Mesenchymal stem cell (in vitro differentiated cells and primary cell): ENCODE measurements around the gene MMS19.
"Not testable (repeated sequence)": the region's sequence is repeated elsewhere in the genome, so short reads cannot be mapped to it uniquely, and the experiment has no call there.

Experiments used
- DNase-seq: peaks from one replicate; pipeline ENCODE4 v3.0.0-alpha.2; 2013
- H2AFZ ChIP-seq: one replicate; pipeline ENCODE4 v1.6.1; 2013; ENCODE audit warnings: low read depth, mild to moderate bottlenecking, control low read depth, inconsistent platforms, low read length, moderate library complexity
- H2AK5ac ChIP-seq: 2 replicates; pipeline ENCODE4 v1.6.1; 2013; ENCODE audit warnings: low read length, moderate library complexity, mild to moderate bottlenecking, inconsistent platforms; ENCODE audit not compliant: severe bottlenecking
- H2BK120ac ChIP-seq: one replicate; pipeline ENCODE4 v1.6.1; 2013; ENCODE audit warnings: low read depth, mild to moderate bottlenecking, inconsistent platforms, low read length, moderate library complexity
- H2BK12ac ChIP-seq, 2 experiments: one replicate each; pipeline ENCODE4 v1.6.1; 2013; ENCODE audit warnings: inconsistent platforms in 2 of 2, low read length in 2 of 2, mild to moderate bottlenecking in 2 of 2, moderate library complexity in 2 of 2, control low read depth in 1 of 2
- H2BK15ac ChIP-seq: one replicate; pipeline ENCODE4 v1.6.1; 2013; ENCODE audit warnings: mild to moderate bottlenecking, low read depth, inconsistent platforms; ENCODE audit not compliant: poor library complexity, severe bottlenecking
- H2BK5ac ChIP-seq: 2 replicates; pipeline ENCODE4 v1.6.1; 2013; ENCODE audit warnings: low read depth, mild to moderate bottlenecking, low read length, control low read depth, inconsistent platforms; ENCODE audit not compliant: poor library complexity, severe bottlenecking
- H3K14ac ChIP-seq, 2 experiments: one replicate each; pipeline ENCODE4 v1.6.1; 2013; ENCODE audit warnings: inconsistent platforms in 2 of 2, low read length in 2 of 2, control low read depth in 1 of 2, mild to moderate bottlenecking in 1 of 2, moderate library complexity in 1 of 2
- H3K18ac ChIP-seq, 2 experiments: one replicate each; pipeline ENCODE4 v1.6.1; 2013; ENCODE audit warnings: inconsistent platforms in 2 of 2, low read length in 2 of 2, control low read depth in 1 of 2, low read depth in 1 of 2, mild to moderate bottlenecking in 1 of 2
- H3K23ac ChIP-seq, 2 experiments: one replicate each; pipeline ENCODE4 v1.6.1; 2013; ENCODE audit warnings: inconsistent platforms in 2 of 2, low read length in 2 of 2, mild to moderate bottlenecking in 2 of 2, moderate library complexity in 2 of 2, control low read depth in 1 of 2
- H3K27ac ChIP-seq: 2 replicates; pipeline ENCODE4 v1.5.1; 2013; ENCODE audit warnings: mild to moderate bottlenecking, moderate library complexity, low read length, control low read depth, inconsistent platforms; ENCODE audit not compliant: poor library complexity, severe bottlenecking
- H3K27me3 ChIP-seq, 2 experiments: 2 replicates each; pipeline versions ENCODE4 v1.6.1 to v1.7.0; 2013; ENCODE audit warnings: low read length in 2 of 2, mild to moderate bottlenecking in 2 of 2, moderate library complexity in 2 of 2, control low read depth in 1 of 2, inconsistent platforms in 1 of 2; ENCODE audit not compliant: control insufficient read depth in 1 of 2, insufficient read depth in 1 of 2
- H3K36me3 ChIP-seq, 2 experiments: 2 replicates each; pipeline versions ENCODE4 v1.6.1 to v1.7.0; 2013; ENCODE audit warnings: low read length in 2 of 2, control low read depth in 1 of 2, inconsistent platforms in 1 of 2, low read depth in 1 of 2, mild to moderate bottlenecking in 1 of 2; ENCODE audit not compliant: insufficient read depth in 2 of 2, control insufficient read depth in 1 of 2
- H3K4ac ChIP-seq, 2 experiments: one replicate each; pipeline ENCODE4 v1.6.1; 2013; ENCODE audit warnings: inconsistent platforms in 2 of 2, low read length in 2 of 2, mild to moderate bottlenecking in 2 of 2, moderate library complexity in 2 of 2, control low read depth in 1 of 2, low read depth in 1 of 2
- H3K4me1 ChIP-seq: 2 replicates; pipeline ENCODE4 v1.6.1; 2013; ENCODE audit warnings: low read depth, low read length, control low read depth; ENCODE audit not compliant: control insufficient read depth, insufficient read depth
- H3K4me2 ChIP-seq: 2 replicates; pipeline ENCODE4 v1.6.1; 2013; ENCODE audit warnings: low read length, mild to moderate bottlenecking, inconsistent platforms; ENCODE audit not compliant: poor library complexity, severe bottlenecking
- H3K4me3 ChIP-seq, 2 experiments: 2 replicates each; pipeline versions ENCODE4 v1.5.1 to v1.7.0; 2013; ENCODE audit warnings: low read length in 2 of 2, mild to moderate bottlenecking in 2 of 2, control low read depth in 1 of 2, low read depth in 1 of 2; ENCODE audit not compliant: insufficient read depth in 1 of 2
- H3K79me1 ChIP-seq: replicated peaks from 2 replicates; pipeline ENCODE4 v1.6.1; 2013; ENCODE audit warnings: mild to moderate bottlenecking, control low read depth, low read length, inconsistent platforms; ENCODE audit not compliant: poor library complexity, severe bottlenecking
- H3K9ac ChIP-seq: 2 replicates; pipeline ENCODE4 v1.7.0; 2013; ENCODE audit warnings: mild to moderate bottlenecking, low read length, moderate library complexity
- H3K9me3 ChIP-seq: 2 replicates; pipeline ENCODE4 v1.7.0; 2013; ENCODE audit warnings: mild to moderate bottlenecking, low read length; ENCODE audit not compliant: control insufficient read depth
- H4K8ac ChIP-seq: one replicate; pipeline ENCODE4 v1.6.1; 2013; ENCODE audit warnings: inconsistent platforms, mild to moderate bottlenecking, low read length, moderate library complexity
- H4K91ac ChIP-seq: one replicate; pipeline ENCODE4 v1.6.1; 2013; ENCODE audit warnings: mild to moderate bottlenecking, low read length, inconsistent platforms
- WGBS: methylation state at CpG from one replicate; pipeline ENCODE4 v1.1.7; 2013; ENCODE audit warnings: mixed read lengths; 5-methylcytosine and 5-hydroxymethylcytosine counted together

Gene MMS19

DNA sequence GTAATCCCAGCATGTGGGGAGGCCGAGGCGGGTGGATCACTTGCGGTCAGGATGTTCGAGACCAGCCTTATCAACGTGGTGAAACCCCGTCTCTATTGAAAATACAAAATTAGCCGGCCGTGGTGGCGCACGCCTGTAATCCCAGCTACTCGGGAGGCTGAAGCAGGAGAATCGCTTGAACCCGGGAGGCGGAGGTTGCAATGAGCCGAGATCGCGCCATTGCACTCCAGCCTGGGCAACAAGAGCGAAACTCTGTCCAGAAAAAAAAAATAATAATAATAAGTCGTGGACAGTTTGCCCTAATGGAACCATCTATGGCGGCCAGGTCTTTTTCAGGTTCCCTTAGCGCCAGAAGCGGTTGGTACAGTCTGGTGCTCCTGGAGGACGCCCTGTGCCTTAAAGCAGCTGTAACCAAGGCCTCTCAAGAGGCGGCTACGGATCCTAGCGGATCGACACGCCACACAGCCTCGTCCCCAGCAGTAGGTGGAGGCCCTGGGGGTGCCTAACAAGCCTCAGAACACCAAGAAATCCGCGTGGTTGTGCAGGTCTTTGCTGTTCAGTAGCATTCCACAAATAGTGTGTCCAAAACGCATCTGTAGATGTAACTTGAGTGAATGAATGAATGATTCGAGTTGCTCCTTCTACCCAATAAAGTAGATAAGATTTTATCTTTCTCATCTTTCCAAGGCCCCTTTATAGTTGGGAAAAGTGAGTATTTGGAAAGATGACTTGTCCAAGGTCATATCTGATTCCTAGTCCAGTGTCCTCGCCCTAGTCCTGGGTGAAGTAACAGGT, 71.2 kb downstream of the MMS19 start:
- Histone ChIP-seq H3K4me2 (peak overlapping the region; percentile 88), H4K8ac (peak overlapping the region; percentile 67), H3K36me3 (peaks cover 17 to 28% of the 10 kb centered on the region in 2 experiments), H3K27me3 (no peaks in the 10 kb centered on the region), H3K14ac (peak overlapping the region in 1 of 2 experiments; percentile 90), H3K4me3 (peak overlapping the region; percentile 74 to 98), H2BK120ac (no peak overlapping the region), H3K4me1 (peaks cover 9% of the 10 kb centered on the region), H2AK5ac (peak overlapping the region; percentile 40), H2BK15ac (no peak overlapping the region), H2BK12ac (no peak overlapping the region), H4K91ac (peak overlapping the region; percentile 78), H2AFZ (no peak overlapping the region), H2BK5ac (peak overlapping the region; percentile 82), H3K79me1 (peaks cover 9% of the 10 kb centered on the region), H3K9ac (peak overlapping the region; percentile 98), H3K23ac (peak overlapping the region in 1 of 2 experiments; percentile 16), H3K9me3 (no peaks in the 10 kb centered on the region), H3K18ac (peak overlapping the region; percentile 64 to 99), H3K4ac (peak overlapping the region in 1 of 2 experiments; percentile 94), H3K27ac (peak overlapping the region; percentile 90)
- under 1% methylated on average over 28 of the region's 34 CpGs for WGBS
- DNase-seq: peak; percentile 61

DNA sequence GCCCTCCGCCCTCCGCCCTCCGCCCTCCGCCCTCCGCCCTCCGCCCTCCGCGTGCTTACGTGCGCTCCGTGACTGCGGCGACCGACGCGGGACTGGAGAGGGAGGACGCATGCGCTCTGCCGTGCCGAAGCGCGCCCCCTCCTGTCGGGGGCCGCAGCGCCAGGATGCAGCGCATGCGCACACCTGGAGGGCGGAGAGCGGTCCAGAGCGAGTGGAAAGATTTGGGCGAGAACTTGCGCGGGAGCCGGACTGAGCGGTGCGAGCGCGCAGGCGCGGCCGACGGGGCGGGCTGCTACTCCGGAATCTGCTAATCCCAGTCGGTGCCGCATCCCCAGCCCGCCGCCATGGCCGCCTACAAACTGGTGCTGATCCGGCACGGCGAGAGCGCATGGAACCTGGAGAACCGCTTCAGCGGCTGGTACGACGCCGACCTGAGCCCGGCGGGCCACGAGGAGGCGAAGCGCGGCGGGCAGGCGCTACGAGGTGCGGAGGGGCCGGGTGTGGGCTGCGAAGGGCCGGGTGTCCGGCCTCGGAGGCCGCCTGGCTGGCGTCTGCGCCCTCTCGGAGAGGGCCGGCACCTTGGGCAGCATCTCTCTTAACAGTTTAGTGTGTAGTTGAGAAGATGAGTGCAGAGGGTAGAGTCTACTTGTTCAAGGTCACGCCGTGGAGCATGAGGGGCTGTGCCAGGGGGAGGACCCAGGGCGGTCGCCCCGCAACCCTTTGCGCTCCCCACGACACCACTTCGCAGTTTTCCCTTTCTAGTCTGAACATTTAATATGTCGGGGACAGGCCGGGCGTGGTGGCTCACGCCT, 72.1 kb downstream of the MMS19 start, which contains the start of gene PGAM1:
PGAM1 (plus strand) TSS at position 228 of the 812 bp plus-strand sequence; CDS start at position 345, 117 bp downstream.
- no peak within 1 kb of the TSS for H2BK15ac ChIP-seq
- peak within 1 kb of the TSS; percentile 73 to 94 for H3K4ac ChIP-seq
- peak within 1 kb of the TSS; percentile 74 to 98 for H3K4me3 ChIP-seq
- no peaks in the 10 kb centered on the region for H3K9me3 ChIP-seq
- H2BK5ac ChIP-seq: peak within 1 kb of the TSS; percentile 82
- peak within 1 kb of the TSS in 1 of 2 experiments; percentile 16 for H3K23ac ChIP-seq
- peak within 1 kb of the TSS; percentile 18 for H2AFZ ChIP-seq
- peaks cover 7% of the 10 kb centered on the region for H3K79me1 ChIP-seq
- H3K9ac ChIP-seq: peak within 1 kb of the TSS; percentile 98
- peak within 1 kb of the TSS; percentile 88 for H3K4me2 ChIP-seq
- peak; percentile 95 for DNase-seq
- H4K91ac ChIP-seq: peak within 1 kb of the TSS; percentile 78
- H3K14ac ChIP-seq: peak within 1 kb of the TSS in 1 of 2 experiments; percentile 86
- H2BK120ac ChIP-seq: no peak within 1 kb of the TSS
- peak within 1 kb of the TSS; percentile 90 for H3K27ac ChIP-seq
- peak within 1 kb of the TSS; percentile 73 to 99 for H3K18ac ChIP-seq
- no peak within 1 kb of the TSS for H2BK12ac ChIP-seq
- H3K36me3 ChIP-seq: peaks cover 9 to 20% of the 10 kb centered on the region in 2 experiments
- peak within 1 kb of the TSS; percentile 41 for H2AK5ac ChIP-seq
- peak within 1 kb of the TSS; percentile 73 for H4K8ac ChIP-seq
- H3K27me3 ChIP-seq: no peaks in the 10 kb centered on the region
- peaks cover 9% of the 10 kb centered on the region for H3K4me1 ChIP-seq
- under 1% methylated on average over 62 of the region's 90 CpGs for WGBS

GRCh38 chr10:97423757-97424098, 74.5 kb downstream of the MMS19 start:
- Histone ChIP-seq H3K9ac (peak overlapping the region; percentile 24), H3K4me1 (peaks cover 11% of the 10 kb centered on the region)
- DNase-seq: not testable (repeated sequence)

GRCh38 chr10:97416565-97416964, 81.7 kb downstream of the MMS19 start:
- H2AFZ ChIP-seq: no peak overlapping the region
- no peak overlapping the region for H3K4me3 ChIP-seq

More at GRCh38 chr10:97423757-97424098, 74.5 kb downstream of the MMS19 start:
- not testable (repeated sequence) for H2BK15ac ChIP-seq, H2BK5ac ChIP-seq, H2BK120ac ChIP-seq, H3K18ac ChIP-seq, H2BK12ac ChIP-seq, H3K9me3 ChIP-seq, H3K23ac ChIP-seq, H2AFZ ChIP-seq, H3K36me3 ChIP-seq, H3K27me3 ChIP-seq, H2AK5ac ChIP-seq, H4K8ac ChIP-seq, H3K4ac ChIP-seq, H3K4me2 ChIP-seq, H3K4me3 ChIP-seq, H4K91ac ChIP-seq, H3K14ac ChIP-seq, H3K27ac ChIP-seq
- 100% methylated on average over 5 of the region's 8 CpGs for WGBS
- H3K79me1 ChIP-seq: peaks cover 15% of the 10 kb centered on the region

More at GRCh38 chr10:97416565-97416964, 81.7 kb downstream of the MMS19 start:
- no peak overlapping the region for H3K9ac ChIP-seq
- peaks cover 21% of the 10 kb centered on the region for H3K79me1 ChIP-seq
- no peak overlapping the region for H2BK15ac ChIP-seq
- peaks cover 0 to 8% of the 10 kb centered on the region in 2 experiments for H3K36me3 ChIP-seq
- H3K4ac ChIP-seq: no peak overlapping the region
- H3K27ac ChIP-seq: no peak overlapping the region
- no peak overlapping the region for H2BK120ac ChIP-seq
- 89% methylated on average over 6 of the region's 6 CpGs for WGBS
- peaks cover 22% of the 10 kb centered on the region for H3K4me1 ChIP-seq
- no peak overlapping the region for H3K14ac ChIP-seq
- no peak overlapping the region for H4K91ac ChIP-seq
- H2AK5ac ChIP-seq: peak overlapping the region; percentile 68
- H3K18ac ChIP-seq: no peak overlapping the region
- no peak overlapping the region for H3K4me2 ChIP-seq
- H3K27me3 ChIP-seq: no peaks in the 10 kb centered on the region
- no peak for DNase-seq
- H3K9me3 ChIP-seq: no peaks in the 10 kb centered on the region
- H3K23ac ChIP-seq: no peak overlapping the region
- no peak overlapping the region for H4K8ac ChIP-seq
- H2BK12ac ChIP-seq: no peak overlapping the region
- no peak overlapping the region for H2BK5ac ChIP-seq
